ENCODE measurements around the gene WDR91.

- no peak for TF ChIP-seq CTCF (conservative IDR thresholded peaks at IDR 0.05 in 1 of 2, IDR thresholded peaks at IDR 0.05 in 1 of 2; ENCODE audit: extremely low read depth in 1 of 2, insufficient read depth in 1 of 2, low read depth in 1 of 2, low read length in 2 of 2)
- TF ChIP-seq EZH2 (IDR thresholded peaks at IDR 0.05; ENCODE audit: borderline replicate concordance, low read length): no peak
Measured at GRCh38 chr7:135156290-135156689, 55.0 kb downstream of the WDR91 start.
